ENCODE measurements around the gene MAP2K1.

Gene MAP2K1

DNA sequence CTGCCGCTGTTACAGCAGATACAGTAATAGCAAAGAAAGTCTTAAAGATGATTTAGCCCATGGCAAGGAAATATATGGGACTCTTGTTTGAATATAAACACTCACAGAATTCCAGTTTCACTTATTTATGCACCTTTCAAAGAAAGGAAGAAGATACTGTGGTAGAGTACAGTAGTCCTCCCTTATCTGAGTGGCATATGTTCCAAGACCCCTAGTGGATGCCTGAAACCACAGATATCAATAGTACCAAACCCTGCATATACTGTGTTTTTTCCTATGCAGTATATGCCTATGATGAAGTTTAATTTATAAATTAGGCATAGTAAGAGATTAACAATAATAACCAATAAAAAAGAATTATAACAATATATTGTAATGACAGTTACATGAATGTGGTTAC, 8.2 kb downstream of the MAP2K1 start:
- Histone ChIP-seq H3K4me3 (replicated peaks; ENCODE audit: insufficient read depth, low read length) (no peak overlapping the region), H3K27me3 (ENCODE audit: insufficient read depth, poor library complexity, severe bottlenecking) (no peaks in the 10 kb centered on the region), H3K27ac (replicated peaks) (no peak overlapping the region)
- TF ChIP-seq SPI1 (IDR thresholded peaks at IDR 0.05; ENCODE audit: borderline replicate concordance, low read depth) = no peak
- DNase-seq (ENCODE audit: low read depth in 1 of 2, low spot score in 1 of 2) = no peak

DNA sequence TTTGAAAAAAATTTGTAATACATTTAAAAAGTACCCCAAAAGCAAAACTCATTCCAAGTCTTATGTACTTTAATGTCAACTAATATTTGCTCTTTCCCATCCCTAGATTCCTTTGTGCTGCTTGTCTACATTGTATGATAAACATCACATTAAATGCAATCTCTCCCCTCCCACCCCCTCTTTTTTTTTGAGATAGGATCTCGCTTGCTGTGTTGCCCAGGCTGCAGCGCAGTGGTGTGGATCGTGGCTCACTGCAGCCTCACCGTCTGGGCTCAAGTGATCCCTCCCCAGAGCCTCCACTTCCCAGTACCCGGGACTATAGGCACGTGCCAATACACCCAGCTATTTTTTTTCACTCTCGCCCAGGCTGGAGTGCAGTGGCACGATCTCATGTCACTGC, 12.6 kb downstream of the MAP2K1 start:
- Histone ChIP-seq H3K27ac (replicated peaks) (no peak overlapping the region), H3K27me3 (ENCODE audit: insufficient read depth, poor library complexity, severe bottlenecking) (no peaks in the 10 kb centered on the region), H3K4me3 (replicated peaks; ENCODE audit: insufficient read depth, low read length) (no peak overlapping the region)
- TF ChIP-seq, protein P1, sequence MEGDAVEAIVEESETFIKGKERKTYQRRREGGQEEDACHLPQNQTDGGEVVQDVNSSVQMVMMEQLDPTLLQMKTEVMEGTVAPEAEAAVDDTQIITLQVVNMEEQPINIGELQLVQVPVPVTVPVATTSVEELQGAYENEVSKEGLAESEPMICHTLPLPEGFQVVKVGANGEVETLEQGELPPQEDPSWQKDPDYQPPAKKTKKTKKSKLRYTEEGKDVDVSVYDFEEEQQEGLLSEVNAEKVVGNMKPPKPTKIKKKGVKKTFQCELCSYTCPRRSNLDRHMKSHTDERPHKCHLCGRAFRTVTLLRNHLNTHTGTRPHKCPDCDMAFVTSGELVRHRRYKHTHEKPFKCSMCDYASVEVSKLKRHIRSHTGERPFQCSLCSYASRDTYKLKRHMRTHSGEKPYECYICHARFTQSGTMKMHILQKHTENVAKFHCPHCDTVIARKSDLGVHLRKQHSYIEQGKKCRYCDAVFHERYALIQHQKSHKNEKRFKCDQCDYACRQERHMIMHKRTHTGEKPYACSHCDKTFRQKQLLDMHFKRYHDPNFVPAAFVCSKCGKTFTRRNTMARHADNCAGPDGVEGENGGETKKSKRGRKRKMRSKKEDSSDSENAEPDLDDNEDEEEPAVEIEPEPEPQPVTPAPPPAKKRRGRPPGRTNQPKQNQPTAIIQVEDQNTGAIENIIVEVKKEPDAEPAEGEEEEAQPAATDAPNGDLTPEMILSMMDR (IDR thresholded peaks at IDR 0.05; ENCODE audit: insufficient read depth, low read length) = no peak
- TF ChIP-seq SPI1 (IDR thresholded peaks at IDR 0.05; ENCODE audit: borderline replicate concordance, low read depth) = no peak
- no peak for DNase-seq (ENCODE audit: low read depth in 1 of 2, low spot score in 1 of 2)

DNA sequence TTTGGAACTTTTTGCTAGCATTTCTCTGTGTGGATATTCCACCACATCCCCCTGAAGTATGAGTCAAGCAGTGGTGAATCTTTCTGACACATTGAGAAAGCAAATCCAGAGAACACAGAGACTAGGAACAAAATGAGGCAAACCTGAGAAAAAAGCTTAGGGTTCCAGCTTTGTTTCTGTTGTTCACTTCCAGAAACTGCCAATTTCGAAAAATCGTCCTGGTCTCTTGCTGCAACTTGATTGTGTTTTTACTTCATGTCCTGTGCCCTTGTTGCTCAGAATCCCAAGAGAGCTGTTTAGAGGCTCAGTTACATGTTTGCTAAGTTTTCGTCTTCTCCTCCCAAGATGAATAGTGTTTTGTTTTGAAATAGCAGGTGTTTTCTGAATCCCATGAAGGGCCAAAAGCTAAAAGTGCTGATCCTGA, 13.7 kb downstream of the MAP2K1 start:
- Histone ChIP-seq H3K27ac (replicated peaks) (peak overlapping the region; percentile 19; the same call in 1 of the 2 replicates), H3K4me3 (replicated peaks; ENCODE audit: insufficient read depth, low read length) (no peak overlapping the region), H3K27me3 (ENCODE audit: insufficient read depth, poor library complexity, severe bottlenecking) (no peaks in the 10 kb centered on the region)
- no peak for DNase-seq (ENCODE audit: low read depth in 1 of 2, low spot score in 1 of 2)
- TF ChIP-seq GABPA (IDR thresholded peaks at IDR 0.05; ENCODE audit: low read depth) = no peak

DNA sequence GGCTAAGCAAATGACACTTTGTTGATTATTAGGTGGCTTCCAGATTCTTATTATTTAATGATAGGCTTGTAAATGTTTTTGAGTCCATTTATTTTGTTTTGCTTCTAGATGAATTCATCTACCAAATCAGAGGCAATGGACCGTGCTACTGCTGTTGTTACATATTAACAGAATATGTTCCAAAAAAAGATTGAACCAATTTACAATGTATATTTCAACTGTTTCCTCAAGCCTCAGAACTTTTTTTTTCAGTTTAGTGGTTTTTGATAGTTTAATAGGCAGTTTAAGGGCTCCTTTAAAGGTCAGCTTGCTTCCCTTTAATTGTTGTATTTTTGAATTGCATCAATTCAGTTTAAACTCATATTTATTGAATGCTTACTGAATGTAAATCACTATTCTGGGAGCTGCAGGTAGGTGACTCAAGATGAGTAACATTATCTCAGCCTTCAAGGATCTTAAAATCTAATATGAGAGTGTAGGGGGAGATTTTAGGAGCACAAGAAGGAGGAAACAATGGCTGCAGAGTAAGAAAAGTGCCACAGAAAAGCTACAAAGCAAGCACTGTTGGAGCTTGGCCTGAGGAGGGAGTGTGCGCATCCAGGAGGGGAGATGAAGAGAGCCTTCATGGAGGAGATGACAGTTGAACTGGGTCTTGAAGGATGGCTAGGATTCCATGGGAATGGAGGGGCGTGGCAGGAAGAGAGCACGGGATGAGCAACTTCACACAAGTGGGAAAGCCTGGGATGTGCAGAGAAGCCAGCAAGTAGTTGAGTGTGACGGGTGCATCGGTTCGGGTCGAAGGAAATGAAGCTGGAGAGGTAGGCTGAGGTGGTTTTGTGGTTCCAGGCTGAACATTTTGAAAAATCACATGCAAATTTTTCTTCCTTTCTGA, 14.7 kb downstream of the MAP2K1 start:
- TF ChIP-seq, protein P1 (IDR thresholded peaks at IDR 0.05; ENCODE audit: insufficient read depth, low read length) = no peak
- TF ChIP-seq, protein P2, sequence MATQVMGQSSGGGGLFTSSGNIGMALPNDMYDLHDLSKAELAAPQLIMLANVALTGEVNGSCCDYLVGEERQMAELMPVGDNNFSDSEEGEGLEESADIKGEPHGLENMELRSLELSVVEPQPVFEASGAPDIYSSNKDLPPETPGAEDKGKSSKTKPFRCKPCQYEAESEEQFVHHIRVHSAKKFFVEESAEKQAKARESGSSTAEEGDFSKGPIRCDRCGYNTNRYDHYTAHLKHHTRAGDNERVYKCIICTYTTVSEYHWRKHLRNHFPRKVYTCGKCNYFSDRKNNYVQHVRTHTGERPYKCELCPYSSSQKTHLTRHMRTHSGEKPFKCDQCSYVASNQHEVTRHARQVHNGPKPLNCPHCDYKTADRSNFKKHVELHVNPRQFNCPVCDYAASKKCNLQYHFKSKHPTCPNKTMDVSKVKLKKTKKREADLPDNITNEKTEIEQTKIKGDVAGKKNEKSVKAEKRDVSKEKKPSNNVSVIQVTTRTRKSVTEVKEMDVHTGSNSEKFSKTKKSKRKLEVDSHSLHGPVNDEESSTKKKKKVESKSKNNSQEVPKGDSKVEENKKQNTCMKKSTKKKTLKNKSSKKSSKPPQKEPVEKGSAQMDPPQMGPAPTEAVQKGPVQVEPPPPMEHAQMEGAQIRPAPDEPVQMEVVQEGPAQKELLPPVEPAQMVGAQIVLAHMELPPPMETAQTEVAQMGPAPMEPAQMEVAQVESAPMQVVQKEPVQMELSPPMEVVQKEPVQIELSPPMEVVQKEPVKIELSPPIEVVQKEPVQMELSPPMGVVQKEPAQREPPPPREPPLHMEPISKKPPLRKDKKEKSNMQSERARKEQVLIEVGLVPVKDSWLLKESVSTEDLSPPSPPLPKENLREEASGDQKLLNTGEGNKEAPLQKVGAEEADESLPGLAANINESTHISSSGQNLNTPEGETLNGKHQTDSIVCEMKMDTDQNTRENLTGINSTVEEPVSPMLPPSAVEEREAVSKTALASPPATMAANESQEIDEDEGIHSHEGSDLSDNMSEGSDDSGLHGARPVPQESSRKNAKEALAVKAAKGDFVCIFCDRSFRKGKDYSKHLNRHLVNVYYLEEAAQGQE (IDR thresholded peaks at IDR 0.05; ENCODE audit: insufficient replicate concordance, low read depth) = no peak
- TF ChIP-seq SPI1 (IDR thresholded peaks at IDR 0.05; ENCODE audit: borderline replicate concordance, low read depth) (no peak), POLR2AphosphoS5 (IDR thresholded peaks at IDR 0.05; ENCODE audit: low read depth) (no peak), GABPA (IDR thresholded peaks at IDR 0.05; ENCODE audit: low read depth) (no peak)
- DNase-seq (ENCODE audit: low read depth in 1 of 2, low spot score in 1 of 2) = no peak
- Histone ChIP-seq H3K27ac (replicated peaks) (no peak overlapping the region), H3K4me3 (replicated peaks; ENCODE audit: insufficient read depth, low read length) (no peak overlapping the region), H3K27me3 (ENCODE audit: insufficient read depth, poor library complexity, severe bottlenecking) (no peaks in the 10 kb centered on the region)

DNA sequence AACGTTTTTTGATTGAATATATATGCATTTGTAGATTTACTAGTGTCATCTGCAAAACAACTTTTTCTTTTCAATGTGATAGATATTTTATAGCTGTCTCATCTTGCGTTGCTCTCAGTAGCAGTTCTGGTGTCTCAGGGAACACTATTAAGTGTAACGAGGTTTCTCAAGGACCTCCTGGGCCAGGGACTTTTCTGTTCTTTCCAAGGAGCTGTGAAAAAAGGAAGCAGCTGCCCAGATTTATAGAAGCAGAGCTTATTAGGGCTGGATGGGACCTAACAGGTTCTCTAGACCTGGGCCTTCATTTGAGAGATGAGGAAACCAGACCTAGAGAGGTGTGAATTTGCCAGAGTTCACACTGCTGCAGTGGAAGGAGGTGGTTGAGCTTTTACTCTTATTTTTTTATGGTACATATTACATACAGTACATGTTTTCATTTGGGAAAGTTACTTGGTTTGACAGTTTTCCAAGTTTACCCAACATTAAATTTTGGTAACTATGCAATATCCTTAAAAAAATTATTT, 16.1 kb downstream of the MAP2K1 start:
- no peaks in the 10 kb centered on the region for H3K27me3 ChIP-seq (ENCODE audit: insufficient read depth, poor library complexity, severe bottlenecking)
- no peak for TF ChIP-seq SPI1 (IDR thresholded peaks at IDR 0.05; ENCODE audit: borderline replicate concordance, low read depth)
- no peak for TF ChIP-seq GABPA (IDR thresholded peaks at IDR 0.05; ENCODE audit: low read depth)
- TF ChIP-seq, protein P2 (IDR thresholded peaks at IDR 0.05; ENCODE audit: insufficient replicate concordance, low read depth) = no peak
- TF ChIP-seq, protein P1 (IDR thresholded peaks at IDR 0.05; ENCODE audit: insufficient read depth, low read length) = no peak
- TF ChIP-seq POLR2AphosphoS5 (IDR thresholded peaks at IDR 0.05; ENCODE audit: low read depth) = no peak
- DNase-seq (ENCODE audit: low read depth in 1 of 2, low spot score in 1 of 2) = no peak
- no peak overlapping the region for H3K27ac ChIP-seq (replicated peaks)
- no peak overlapping the region for H3K4me3 ChIP-seq (replicated peaks; ENCODE audit: insufficient read depth, low read length)

Data from HL-60 (cell line).